ENCODE measurements around the gene PHF5A.

DNA sequence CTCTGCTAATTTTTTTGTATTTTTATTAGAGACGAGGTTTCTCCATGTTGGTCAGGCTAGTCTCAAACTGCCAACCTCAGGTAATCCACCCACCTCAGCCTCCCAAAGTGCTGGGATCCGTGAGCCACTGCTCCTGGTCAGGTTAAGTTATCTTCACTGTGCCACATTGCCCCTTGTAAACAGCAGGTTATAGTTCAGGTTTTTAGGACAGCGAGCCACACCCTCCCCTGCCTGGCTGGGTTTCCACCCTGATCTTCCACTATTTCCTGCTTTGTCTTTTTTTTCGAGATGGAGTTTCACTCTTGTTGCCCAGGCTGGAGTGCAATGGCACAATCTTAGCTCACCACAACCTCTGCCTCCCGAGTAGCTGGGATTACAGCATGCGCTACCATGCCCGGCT, 16.5 kb upstream of the PHF5A start:
- no peak for TF ChIP-seq CTCF (IDR thresholded peaks at IDR 0.05; ENCODE audit: low read depth, low read length, poor library complexity, severe bottlenecking)
- no peak for TF ChIP-seq EZH2phosphoT487 (IDR thresholded peaks at IDR 0.05; ENCODE audit: borderline replicate concordance, low read length)

All from DOHH2 (cell line).